Lung (tissue), 12 donors: ENCODE data around the gene HS6ST2. TPM values are rescaled to one million over a fixed set of nuclear protein-coding genes. Genes with fewer than 3 reads are reported as not detected.

Experiments used
- ATAC-seq: fragments of 200-7000 bp; cut with Tn5 transposase; one replicate; pipeline ENCODE4 v1.9.1; 2020; ENCODE audit warnings: moderate number of reproducible peaks; ENCODE audit not compliant: insufficient read depth, low FRiP score
- DNase-seq, 3 donors: peaks; one replicate each; pipeline ENCODE4 v3.0.0-alpha.2; 2013 to 2017
- H3K27ac ChIP-seq, 2 donors: one replicate each; pipeline ENCODE4 v1.5.1; 2013; ENCODE audit warnings: mild to moderate bottlenecking in 2 of 2, moderate library complexity in 2 of 2, control low read depth in 1 of 2, inconsistent platforms in 1 of 2, low read depth in 1 of 2, low read length in 1 of 2
- H3K27me3 ChIP-seq, 3 donors: one replicate each; pipeline ENCODE4 v1.5.1; 2013; ENCODE audit warnings: low read length in 2 of 3; ENCODE audit not compliant: control insufficient read depth in 3 of 3, insufficient read depth in 3 of 3
- H3K36me3 ChIP-seq, 4 donors: one replicate each; pipeline ENCODE4 v1.5.1; 2013; ENCODE audit warnings: low read length in 4 of 4, mild to moderate bottlenecking in 1 of 4, moderate library complexity in 1 of 4; ENCODE audit not compliant: control insufficient read depth in 4 of 4, insufficient read depth in 4 of 4
- H3K4me1 ChIP-seq, 5 donors: one replicate each; pipeline ENCODE4 v1.5.1; 2013; ENCODE audit warnings: low read length in 5 of 5, mild to moderate bottlenecking in 2 of 5, moderate library complexity in 1 of 5; ENCODE audit not compliant: control insufficient read depth in 5 of 5, insufficient read depth in 5 of 5
- H3K4me3 ChIP-seq: one replicate; pipeline ENCODE4 v1.5.1; 2013; ENCODE audit warnings: mild to moderate bottlenecking, control low read depth, moderate library complexity
- H3K9ac ChIP-seq, 2 donors: one replicate each; pipeline ENCODE4 v1.5.1; 2013; ENCODE audit warnings: low read length in 2 of 2, control low read depth in 1 of 2; ENCODE audit not compliant: insufficient read depth in 1 of 2
- H3K9me3 ChIP-seq, 4 donors: one replicate each; pipeline ENCODE4 v1.5.1; 2013; ENCODE audit warnings: low read length in 3 of 4, mild to moderate bottlenecking in 1 of 4, moderate library complexity in 1 of 4; ENCODE audit not compliant: control insufficient read depth in 4 of 4, insufficient read depth in 3 of 4
- CTCF ChIP-seq: IDR thresholded peaks from 2 replicates; pipeline ENCODE4 v1.5.1; 2012; ENCODE audit warnings: mild to moderate bottlenecking; ENCODE audit errors: control extremely low read depth, extremely low read depth
- WGBS, 2 donors: extraction: QIAGEN DNeasy Blood & Tissue Kit; methylation state at CpG; one replicate each; pipeline ENCODE4 v1.1.7; 2013; 5-methylcytosine and 5-hydroxymethylcytosine counted together
- polyA plus RNA-seq, 2 donors: library from polyadenylated mRNA; stranded (reverse); fragments of 200-250 nt; gene quantifications; one replicate each; pipeline ENCODE4 v1.2.1, GENCODE V29; 2013
- total RNA-seq, 2 donors: library from RNA; depleted of rRNA in 1 of 2; stranded (reverse); fragments of >200 nt in 1 of 2; gene quantifications; one replicate each; pipeline ENCODE4 v1.2.1, GENCODE V29; 2014 to 2021
- donor health status: control.
- donor health status: control.
- donor health status: Bipolar disorder and iron deficiency.
- donor health status: healthy.
- donor health status: DM: yes; HTN: yes; CAD: no.

HS6ST2 gene
- total and polyA plus RNA-seq, 4 donors = 0.28 to 14.3 (median 2.2) TPM

DNA sequence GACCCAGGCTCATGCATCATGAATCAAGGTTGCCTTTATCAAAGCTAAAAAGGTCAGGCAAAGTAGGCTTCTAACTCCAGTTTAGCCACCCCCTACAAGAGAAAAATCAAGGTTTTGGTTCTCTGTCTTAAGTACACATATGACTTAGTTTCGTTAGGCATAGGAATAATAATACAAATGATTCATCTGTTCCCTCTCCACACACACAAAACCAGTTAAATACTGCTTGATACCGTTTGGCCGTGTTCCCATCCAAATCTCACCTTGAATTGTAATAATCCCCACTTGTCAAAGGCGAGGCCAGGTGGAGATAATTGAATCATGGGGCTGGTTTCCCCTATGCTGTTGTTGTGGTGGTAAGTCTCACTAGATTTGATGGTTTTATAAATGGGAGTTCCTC, 226.2 kb downstream of the HS6ST2 start:
- H3K36me3 ChIP-seq = no peaks in the 10 kb centered on the region
- WGBS, 2 donors = 66 to 87% methylated on average over 4 of the region's 4 CpGs
- H3K27me3 ChIP-seq = peaks cover 4 to 29% (median 12%) of the 10 kb centered on the region in 3 donors
- H3K9me3 ChIP-seq = no peaks in the 10 kb centered on the region
- no peak overlapping the region for H3K27ac ChIP-seq
- no peak overlapping the region for H3K9ac ChIP-seq
- DNase-seq (no peak), ATAC-seq (no peak)
- no peak overlapping the region for H3K4me3 ChIP-seq
- no peaks in the 10 kb centered on the region for H3K4me1 ChIP-seq
- TF ChIP-seq CTCF = no peak

DNA sequence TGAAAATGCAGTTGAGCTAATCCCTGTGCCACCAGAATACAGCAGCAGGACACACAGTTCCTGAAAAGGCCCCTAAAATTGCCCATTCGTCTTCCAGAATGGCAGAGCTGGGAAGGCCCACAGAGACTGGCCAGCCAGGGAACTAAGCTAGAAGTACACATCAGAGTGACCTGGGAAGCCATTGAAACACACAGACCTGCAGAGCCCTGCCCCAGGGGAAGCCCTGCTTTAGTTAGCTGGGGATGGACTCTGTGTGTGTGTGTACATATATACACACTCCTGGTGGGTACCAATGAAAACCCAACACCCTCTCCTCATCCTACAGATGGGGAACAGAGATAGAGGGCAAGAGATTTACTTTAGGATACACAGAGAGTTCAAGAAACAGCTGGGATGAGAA, 227.7 kb downstream of the HS6ST2 start:
- no peaks in the 10 kb centered on the region for H3K9me3 ChIP-seq
- H3K27me3 ChIP-seq = peaks cover 4 to 27% (median 12%) of the 10 kb centered on the region in 3 donors
- H3K4me3 ChIP-seq = no peak overlapping the region
- TF ChIP-seq CTCF = no peak
- WGBS, 2 donors = 63 to 100% methylated on average over 1 of the region's 1 CpG
- no peak overlapping the region for H3K9ac ChIP-seq
- H3K4me1 ChIP-seq = no peaks in the 10 kb centered on the region
- no peak overlapping the region for H3K27ac ChIP-seq
- DNase-seq (no peak), ATAC-seq (no peak)
- H3K36me3 ChIP-seq = no peaks in the 10 kb centered on the region

- H3K27me3 ChIP-seq = peaks cover 4 to 26% (median 12%) of the 10 kb centered on the region in 3 donors
- no peak overlapping the region for H3K4me3 ChIP-seq
- no peaks in the 10 kb centered on the region for H3K36me3 ChIP-seq
- ATAC-seq (no peak), DNase-seq (no peak)
- WGBS, 2 donors = 81 to 91% methylated on average over 10 of the region's 10 CpGs
- no peaks in the 10 kb centered on the region for H3K4me1 ChIP-seq
- H3K27ac ChIP-seq = no peak overlapping the region
- TF ChIP-seq CTCF = no peak
- no peaks in the 10 kb centered on the region for H3K9me3 ChIP-seq
- no peak overlapping the region for H3K9ac ChIP-seq
Observed at GRCh38 chrX:132730266-132730665, 228.2 kb downstream of the HS6ST2 start.

- Histone ChIP-seq H3K9ac (no peak overlapping the region), H3K9me3 (no peaks in the 10 kb centered on the region), H3K36me3 (no peaks in the 10 kb centered on the region), H3K27ac (no peak overlapping the region), H3K27me3 (peaks cover 4 to 22% (median 12%) of the 10 kb centered on the region in 3 donors), H3K4me1 (no peaks in the 10 kb centered on the region), H3K4me3 (no peak overlapping the region)
- ATAC-seq (no peak), DNase-seq (no peak)
- no peak for TF ChIP-seq CTCF
- 68 to 88% methylated on average over 6 of the region's 6 CpGs for WGBS, 2 donors
Observed at GRCh38 chrX:132728296-132728695, 230.1 kb downstream of the HS6ST2 start.
